MM.1S (cell line): ENCODE results near the gene HIPK2.

Source experiments
- EZH2 ChIP-seq: fragments of 300-600 bp; sonication (generic); optimal IDR thresholded peaks from 2 replicates; pipeline ENCODE3; 2017; ENCODE audit warnings: low read depth, mild to moderate bottlenecking, antibody characterized with exemption, low read length, mixed read lengths
- EZH2phosphoT487 ChIP-seq: fragments of 300-600 bp; sonication (generic); IDR thresholded peaks from 2 replicates; pipeline ENCODE4 v1.6.1; 2018; ENCODE audit warnings: antibody characterized with exemption, low read length
- TF ChIP-seq, protein P1 (sequence below): fragments of 300-600 bp; sonication (generic); IDR thresholded peaks from 2 replicates; pipeline ENCODE4 v1.5.1; 2016; ENCODE audit warnings: antibody characterized with exemption, low read length, mixed read lengths

DNA sequence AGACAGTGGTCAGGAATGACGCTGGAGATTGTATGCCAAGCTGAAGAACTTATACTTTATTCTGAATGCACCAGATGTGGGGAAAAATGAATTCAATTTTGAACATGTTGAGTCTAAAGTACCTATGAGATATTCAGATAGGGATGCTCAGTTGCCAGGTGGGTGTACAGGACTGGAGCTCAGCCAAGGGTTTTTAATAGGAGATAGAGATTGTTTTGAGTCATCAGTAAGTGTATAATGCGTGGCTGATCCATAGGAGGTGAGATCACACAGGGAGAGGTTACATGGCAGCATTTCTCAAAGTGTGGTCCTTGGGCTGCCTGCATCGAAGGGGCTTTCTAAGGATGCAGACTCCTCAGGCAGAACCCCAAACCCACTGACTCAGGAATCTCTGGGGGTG, 6.8 kb upstream of the HIPK2 start:
- TF ChIP-seq, protein P1, sequence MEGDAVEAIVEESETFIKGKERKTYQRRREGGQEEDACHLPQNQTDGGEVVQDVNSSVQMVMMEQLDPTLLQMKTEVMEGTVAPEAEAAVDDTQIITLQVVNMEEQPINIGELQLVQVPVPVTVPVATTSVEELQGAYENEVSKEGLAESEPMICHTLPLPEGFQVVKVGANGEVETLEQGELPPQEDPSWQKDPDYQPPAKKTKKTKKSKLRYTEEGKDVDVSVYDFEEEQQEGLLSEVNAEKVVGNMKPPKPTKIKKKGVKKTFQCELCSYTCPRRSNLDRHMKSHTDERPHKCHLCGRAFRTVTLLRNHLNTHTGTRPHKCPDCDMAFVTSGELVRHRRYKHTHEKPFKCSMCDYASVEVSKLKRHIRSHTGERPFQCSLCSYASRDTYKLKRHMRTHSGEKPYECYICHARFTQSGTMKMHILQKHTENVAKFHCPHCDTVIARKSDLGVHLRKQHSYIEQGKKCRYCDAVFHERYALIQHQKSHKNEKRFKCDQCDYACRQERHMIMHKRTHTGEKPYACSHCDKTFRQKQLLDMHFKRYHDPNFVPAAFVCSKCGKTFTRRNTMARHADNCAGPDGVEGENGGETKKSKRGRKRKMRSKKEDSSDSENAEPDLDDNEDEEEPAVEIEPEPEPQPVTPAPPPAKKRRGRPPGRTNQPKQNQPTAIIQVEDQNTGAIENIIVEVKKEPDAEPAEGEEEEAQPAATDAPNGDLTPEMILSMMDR = no peak
- TF ChIP-seq EZH2 (no peak), EZH2phosphoT487 (no peak)
